ENCODE measurements around the gene KIF3A. TPM values are rescaled to one million over a fixed set of nuclear protein-coding genes. Genes with fewer than 3 reads are reported as not detected.

Gene KIF3A
- total and polyA plus RNA-seq, 2 experiments from 2014 or later, result 11.2 to 19.7 TPM

DNA sequence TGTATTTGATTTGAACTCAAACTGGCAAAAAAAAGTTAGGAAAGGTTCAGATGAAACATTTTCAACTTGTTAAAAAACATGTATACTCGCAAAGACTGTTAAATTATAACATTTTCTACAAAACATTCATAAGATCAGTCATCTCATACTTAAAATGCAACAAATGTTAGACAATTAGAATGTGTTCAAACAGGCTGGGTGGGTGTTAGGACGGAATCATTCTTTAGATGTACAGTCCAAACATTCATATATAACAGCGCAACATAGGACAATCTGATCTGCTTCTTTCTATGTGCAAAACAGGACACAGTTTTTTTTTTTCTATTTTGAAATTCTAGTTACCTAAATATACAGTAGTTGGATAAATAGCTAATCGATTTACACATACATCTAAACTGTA is 41.4 kb downstream of the KIF3A start (continued):
- no peak for TF ChIP-seq EZH2phosphoT487 (IDR thresholded peaks at IDR 0.05; ENCODE audit: unreplicated experiment)
- no peak for TF ChIP-seq STAT1 (IDR thresholded peaks at IDR 0.05; ENCODE audit: unreplicated experiment)
- no peak for TF ChIP-seq ZNF331 (CRISPR knock-in tag; IDR thresholded peaks at IDR 0.05; ENCODE audit: low read depth)

DNA sequence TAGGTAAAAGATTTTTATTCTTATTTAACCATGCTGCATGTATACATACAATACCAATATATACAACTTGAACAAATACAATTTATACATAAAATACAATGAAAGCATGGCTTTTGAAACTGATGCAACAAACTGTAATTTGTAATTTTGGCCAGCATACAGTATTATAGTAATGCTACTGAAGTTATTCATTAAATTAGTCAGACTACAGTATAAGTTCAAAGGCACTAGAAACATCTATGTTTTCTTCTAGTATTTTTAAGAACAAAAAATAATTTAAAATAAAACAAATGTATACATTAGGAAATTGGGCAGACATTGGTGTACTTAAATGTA is 44.7 kb downstream of the KIF3A start:
- no peak overlapping the region for H2AFZ ChIP-seq
- no peak overlapping the region for H3K4me2 ChIP-seq
- no peaks in the 10 kb centered on the region for H4K20me1 ChIP-seq (replicated peaks; ENCODE audit: insufficient read depth)
- H3K4me3 ChIP-seq, result no peak overlapping the region
- no peaks in the 10 kb centered on the region for H3F3A ChIP-seq (replicated peaks; ENCODE audit: low read depth)
- DNase-seq (ENCODE audit: low spot score) (no peak), ATAC-seq (no peak)
- H3K27ac ChIP-seq (ENCODE audit: low read depth), result no peak overlapping the region
- Mint-ChIP-seq H3K4me3 (no peak overlapping the region), H3K4me1 (no peaks in the 10 kb centered on the region; the same call in 2 of the 3 replicates), H3K27me3 (ENCODE audit: insufficient read depth, low read depth, poor library complexity) (peaks cover 5% of the 10 kb centered on the region), H3K27ac (no peak overlapping the region), H3K9me3 (no peaks in the 10 kb centered on the region), H3K36me3 (ENCODE audit: low read depth) (no peaks in the 10 kb centered on the region; the same call in 2 of the 3 replicates)
- TF ChIP-seq STAT1 (IDR thresholded peaks at IDR 0.05; ENCODE audit: unreplicated experiment) (no peak), POLR2AphosphoS5 (IDR thresholded peaks at IDR 0.05; ENCODE audit: low read depth) (no peak), JUNB (IDR thresholded peaks at IDR 0.05; ENCODE audit: unreplicated experiment) (no peak), EZH2 (IDR thresholded peaks at IDR 0.05; ENCODE audit: low read depth, unreplicated experiment) (no peak), ZNF331 (CRISPR knock-in tag; IDR thresholded peaks at IDR 0.05; ENCODE audit: low read depth) (no peak), ZNF114 (CRISPR knock-in tag; IDR thresholded peaks at IDR 0.05) (no peak), CREB1 (CRISPR knock-in tag; IDR thresholded peaks at IDR 0.05; ENCODE audit: low read depth) (no peak), NANOG (IDR thresholded peaks at IDR 0.05; ENCODE audit: borderline replicate concordance) (no peak), EZH2phosphoT487 (IDR thresholded peaks at IDR 0.05; ENCODE audit: unreplicated experiment) (no peak)
- TF ChIP-seq, protein P1, sequence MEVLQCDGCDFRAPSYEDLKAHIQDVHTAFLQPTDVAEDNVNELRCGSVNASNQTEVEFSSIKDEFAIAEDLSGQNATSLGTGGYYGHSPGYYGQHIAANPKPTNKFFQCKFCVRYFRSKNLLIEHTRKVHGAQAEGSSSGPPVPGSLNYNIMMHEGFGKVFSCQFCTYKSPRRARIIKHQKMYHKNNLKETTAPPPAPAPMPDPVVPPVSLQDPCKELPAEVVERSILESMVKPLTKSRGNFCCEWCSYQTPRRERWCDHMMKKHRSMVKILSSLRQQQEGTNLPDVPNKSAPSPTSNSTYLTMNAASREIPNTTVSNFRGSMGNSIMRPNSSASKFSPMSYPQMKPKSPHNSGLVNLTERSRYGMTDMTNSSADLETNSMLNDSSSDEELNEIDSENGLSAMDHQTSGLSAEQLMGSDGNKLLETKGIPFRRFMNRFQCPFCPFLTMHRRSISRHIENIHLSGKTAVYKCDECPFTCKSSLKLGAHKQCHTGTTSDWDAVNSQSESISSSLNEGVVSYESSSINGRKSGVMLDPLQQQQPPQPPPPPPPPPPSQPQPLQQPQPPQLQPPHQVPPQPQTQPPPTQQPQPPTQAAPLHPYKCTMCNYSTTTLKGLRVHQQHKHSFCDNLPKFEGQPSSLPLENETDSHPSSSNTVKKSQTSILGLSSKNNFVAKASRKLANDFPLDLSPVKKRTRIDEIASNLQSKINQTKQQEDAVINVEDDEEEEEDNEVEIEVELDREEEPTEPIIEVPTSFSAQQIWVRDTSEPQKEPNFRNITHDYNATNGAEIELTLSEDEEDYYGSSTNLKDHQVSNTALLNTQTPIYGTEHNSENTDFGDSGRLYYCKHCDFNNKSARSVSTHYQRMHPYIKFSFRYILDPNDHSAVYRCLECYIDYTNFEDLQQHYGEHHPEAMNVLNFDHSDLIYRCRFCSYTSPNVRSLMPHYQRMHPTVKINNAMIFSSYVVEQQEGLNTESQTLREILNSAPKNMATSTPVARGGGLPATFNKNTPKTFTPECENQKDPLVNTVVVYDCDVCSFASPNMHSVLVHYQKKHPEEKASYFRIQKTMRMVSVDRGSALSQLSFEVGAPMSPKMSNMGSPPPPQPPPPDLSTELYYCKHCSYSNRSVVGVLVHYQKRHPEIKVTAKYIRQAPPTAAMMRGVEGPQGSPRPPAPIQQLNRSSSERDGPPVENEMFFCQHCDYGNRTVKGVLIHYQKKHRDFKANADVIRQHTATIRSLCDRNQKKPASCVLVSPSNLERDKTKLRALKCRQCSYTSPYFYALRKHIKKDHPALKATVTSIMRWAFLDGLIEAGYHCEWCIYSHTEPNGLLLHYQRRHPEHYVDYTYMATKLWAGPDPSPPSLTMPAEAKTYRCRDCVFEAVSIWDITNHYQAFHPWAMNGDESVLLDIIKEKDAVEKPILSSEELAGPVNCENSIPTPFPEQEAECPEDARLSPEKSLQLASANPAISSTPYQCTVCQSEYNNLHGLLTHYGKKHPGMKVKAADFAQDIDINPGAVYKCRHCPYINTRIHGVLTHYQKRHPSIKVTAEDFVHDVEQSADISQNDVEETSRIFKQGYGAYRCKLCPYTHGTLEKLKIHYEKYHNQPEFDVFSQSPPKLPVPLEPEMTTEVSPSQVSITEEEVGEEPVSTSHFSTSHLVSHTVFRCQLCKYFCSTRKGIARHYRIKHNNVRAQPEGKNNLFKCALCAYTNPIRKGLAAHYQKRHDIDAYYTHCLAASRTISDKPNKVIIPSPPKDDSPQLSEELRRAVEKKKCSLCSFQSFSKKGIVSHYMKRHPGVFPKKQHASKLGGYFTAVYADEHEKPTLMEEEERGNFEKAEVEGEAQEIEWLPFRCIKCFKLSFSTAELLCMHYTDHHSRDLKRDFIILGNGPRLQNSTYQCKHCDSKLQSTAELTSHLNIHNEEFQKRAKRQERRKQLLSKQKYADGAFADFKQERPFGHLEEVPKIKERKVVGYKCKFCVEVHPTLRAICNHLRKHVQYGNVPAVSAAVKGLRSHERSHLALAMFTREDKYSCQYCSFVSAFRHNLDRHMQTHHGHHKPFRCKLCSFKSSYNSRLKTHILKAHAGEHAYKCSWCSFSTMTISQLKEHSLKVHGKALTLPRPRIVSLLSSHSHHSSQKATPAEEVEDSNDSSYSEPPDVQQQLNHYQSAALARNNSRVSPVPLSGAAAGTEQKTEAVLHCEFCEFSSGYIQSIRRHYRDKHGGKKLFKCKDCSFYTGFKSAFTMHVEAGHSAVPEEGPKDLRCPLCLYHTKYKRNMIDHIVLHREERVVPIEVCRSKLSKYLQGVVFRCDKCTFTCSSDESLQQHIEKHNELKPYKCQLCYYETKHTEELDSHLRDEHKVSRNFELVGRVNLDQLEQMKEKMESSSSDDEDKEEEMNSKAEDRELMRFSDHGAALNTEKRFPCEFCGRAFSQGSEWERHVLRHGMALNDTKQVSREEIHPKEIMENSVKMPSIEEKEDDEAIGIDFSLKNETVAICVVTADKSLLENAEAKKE (CRISPR knock-in tag; IDR thresholded peaks at IDR 0.05), result no peak
- TF ChIP-seq, protein P2, sequence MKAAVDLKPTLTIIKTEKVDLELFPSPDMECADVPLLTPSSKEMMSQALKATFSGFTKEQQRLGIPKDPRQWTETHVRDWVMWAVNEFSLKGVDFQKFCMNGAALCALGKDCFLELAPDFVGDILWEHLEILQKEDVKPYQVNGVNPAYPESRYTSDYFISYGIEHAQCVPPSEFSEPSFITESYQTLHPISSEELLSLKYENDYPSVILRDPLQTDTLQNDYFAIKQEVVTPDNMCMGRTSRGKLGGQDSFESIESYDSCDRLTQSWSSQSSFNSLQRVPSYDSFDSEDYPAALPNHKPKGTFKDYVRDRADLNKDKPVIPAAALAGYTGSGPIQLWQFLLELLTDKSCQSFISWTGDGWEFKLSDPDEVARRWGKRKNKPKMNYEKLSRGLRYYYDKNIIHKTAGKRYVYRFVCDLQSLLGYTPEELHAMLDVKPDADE (IDR thresholded peaks at IDR 0.05), result no peak
- TF ChIP-seq, protein P3, sequence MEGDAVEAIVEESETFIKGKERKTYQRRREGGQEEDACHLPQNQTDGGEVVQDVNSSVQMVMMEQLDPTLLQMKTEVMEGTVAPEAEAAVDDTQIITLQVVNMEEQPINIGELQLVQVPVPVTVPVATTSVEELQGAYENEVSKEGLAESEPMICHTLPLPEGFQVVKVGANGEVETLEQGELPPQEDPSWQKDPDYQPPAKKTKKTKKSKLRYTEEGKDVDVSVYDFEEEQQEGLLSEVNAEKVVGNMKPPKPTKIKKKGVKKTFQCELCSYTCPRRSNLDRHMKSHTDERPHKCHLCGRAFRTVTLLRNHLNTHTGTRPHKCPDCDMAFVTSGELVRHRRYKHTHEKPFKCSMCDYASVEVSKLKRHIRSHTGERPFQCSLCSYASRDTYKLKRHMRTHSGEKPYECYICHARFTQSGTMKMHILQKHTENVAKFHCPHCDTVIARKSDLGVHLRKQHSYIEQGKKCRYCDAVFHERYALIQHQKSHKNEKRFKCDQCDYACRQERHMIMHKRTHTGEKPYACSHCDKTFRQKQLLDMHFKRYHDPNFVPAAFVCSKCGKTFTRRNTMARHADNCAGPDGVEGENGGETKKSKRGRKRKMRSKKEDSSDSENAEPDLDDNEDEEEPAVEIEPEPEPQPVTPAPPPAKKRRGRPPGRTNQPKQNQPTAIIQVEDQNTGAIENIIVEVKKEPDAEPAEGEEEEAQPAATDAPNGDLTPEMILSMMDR (conservative IDR thresholded peaks at IDR 0.05; ENCODE audit: low read depth in 2 of 2), result no peak
- TF ChIP-seq, protein P4, sequence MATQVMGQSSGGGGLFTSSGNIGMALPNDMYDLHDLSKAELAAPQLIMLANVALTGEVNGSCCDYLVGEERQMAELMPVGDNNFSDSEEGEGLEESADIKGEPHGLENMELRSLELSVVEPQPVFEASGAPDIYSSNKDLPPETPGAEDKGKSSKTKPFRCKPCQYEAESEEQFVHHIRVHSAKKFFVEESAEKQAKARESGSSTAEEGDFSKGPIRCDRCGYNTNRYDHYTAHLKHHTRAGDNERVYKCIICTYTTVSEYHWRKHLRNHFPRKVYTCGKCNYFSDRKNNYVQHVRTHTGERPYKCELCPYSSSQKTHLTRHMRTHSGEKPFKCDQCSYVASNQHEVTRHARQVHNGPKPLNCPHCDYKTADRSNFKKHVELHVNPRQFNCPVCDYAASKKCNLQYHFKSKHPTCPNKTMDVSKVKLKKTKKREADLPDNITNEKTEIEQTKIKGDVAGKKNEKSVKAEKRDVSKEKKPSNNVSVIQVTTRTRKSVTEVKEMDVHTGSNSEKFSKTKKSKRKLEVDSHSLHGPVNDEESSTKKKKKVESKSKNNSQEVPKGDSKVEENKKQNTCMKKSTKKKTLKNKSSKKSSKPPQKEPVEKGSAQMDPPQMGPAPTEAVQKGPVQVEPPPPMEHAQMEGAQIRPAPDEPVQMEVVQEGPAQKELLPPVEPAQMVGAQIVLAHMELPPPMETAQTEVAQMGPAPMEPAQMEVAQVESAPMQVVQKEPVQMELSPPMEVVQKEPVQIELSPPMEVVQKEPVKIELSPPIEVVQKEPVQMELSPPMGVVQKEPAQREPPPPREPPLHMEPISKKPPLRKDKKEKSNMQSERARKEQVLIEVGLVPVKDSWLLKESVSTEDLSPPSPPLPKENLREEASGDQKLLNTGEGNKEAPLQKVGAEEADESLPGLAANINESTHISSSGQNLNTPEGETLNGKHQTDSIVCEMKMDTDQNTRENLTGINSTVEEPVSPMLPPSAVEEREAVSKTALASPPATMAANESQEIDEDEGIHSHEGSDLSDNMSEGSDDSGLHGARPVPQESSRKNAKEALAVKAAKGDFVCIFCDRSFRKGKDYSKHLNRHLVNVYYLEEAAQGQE (IDR thresholded peaks at IDR 0.05; ENCODE audit: unreplicated experiment), result no peak
- no peaks in the 10 kb centered on the region for H3K79me2 ChIP-seq (replicated peaks; ENCODE audit: insufficient read depth)
- H3K4me1 ChIP-seq (ENCODE audit: insufficient read depth), result no peaks in the 10 kb centered on the region
- H3K36me3 ChIP-seq (ENCODE audit: insufficient read depth), result no peaks in the 10 kb centered on the region
- H3K27me3 ChIP-seq (ENCODE audit: insufficient read depth), result no peaks in the 10 kb centered on the region
- no peaks in the 10 kb centered on the region for H3K9me2 ChIP-seq (ENCODE audit: insufficient read depth)
